Activated CD4-positive, CD25-positive, alpha-beta regulatory T cell (primary cell): ENCODE measurements around the gene HLA-DOA.

Experiments
- DNase-seq, 4 experiments: peaks; one replicate each; lab custom pipeline; 2025; lab: John Stamatoyannopoulos, UW

Gene HLA-DOA

GRCh38 chr6:33008944-33009861 lies at the start of gene HLA-DOA:
HLA-DOA (minus strand) TSS chr6:33009591.
- no peak for DNase-seq

GRCh38 chr6:33057222-33058150 lies 48.1 kb upstream of the HLA-DOA start:
- DNase-seq = no peak

- no peak for DNase-seq
These were observed 43.8 kb upstream of the HLA-DOA start for GRCh38 chr6:33053230-33053629.

- no peak for DNase-seq
These were observed 43.2 kb upstream of the HLA-DOA start for GRCh38 chr6:33052627-33053026.

GRCh38 chr6:33050014-33050810 lies 40.8 kb upstream of the HLA-DOA start:
- DNase-seq = no peak

- no peak for DNase-seq
These were observed 40.1 kb upstream of the HLA-DOA start for GRCh38 chr6:33049323-33050013.

GRCh38 chr6:33040157-33040556 lies 30.8 kb upstream of the HLA-DOA start:
- no peak for DNase-seq

- DNase-seq = no peak
These were observed 27.1 kb upstream of the HLA-DOA start for GRCh38 chr6:33036535-33036934.

GRCh38 chr6:33034554-33034953 lies 25.2 kb upstream of the HLA-DOA start:
- no peak for DNase-seq

- no peak for DNase-seq
These were observed 20.9 kb upstream of the HLA-DOA start for GRCh38 chr6:33030245-33030644.

- DNase-seq = no peak
These were observed 20.2 kb upstream of the HLA-DOA start for GRCh38 chr6:33029328-33030184.

- no peak for DNase-seq
These were observed 18.9 kb upstream of the HLA-DOA start for GRCh38 chr6:33028220-33028849.

GRCh38 chr6:33024521-33024920 lies 15.1 kb upstream of the HLA-DOA start:
- no peak for DNase-seq

- no peak for DNase-seq
These were observed 14.1 kb upstream of the HLA-DOA start for GRCh38 chr6:33023536-33023935.

GRCh38 chr6:33021917-33022316 lies 12.5 kb upstream of the HLA-DOA start:
- no peak for DNase-seq

GRCh38 chr6:33019372-33019771 lies 10.0 kb upstream of the HLA-DOA start:
- no peak for DNase-seq

GRCh38 chr6:33018904-33019303 lies 9.5 kb upstream of the HLA-DOA start:
- DNase-seq = no peak

- no peak for DNase-seq
These were observed 9.0 kb upstream of the HLA-DOA start for GRCh38 chr6:33018418-33018817.

GRCh38 chr6:33017694-33018353 lies 8.4 kb upstream of the HLA-DOA start:
- DNase-seq = no peak
